Measurements from ENCODE around the gene FBXO31.

- TF ChIP-seq CTCF (IDR thresholded peaks at IDR 0.05), result no peak
- no peak for TF ChIP-seq POLR2A (IDR thresholded peaks at IDR 0.05)
- TF ChIP-seq EP300 (IDR thresholded peaks at IDR 0.05), result no peak
These were observed 68.6 kb downstream of the FBXO31 start for GRCh38 chr16:87314990-87315420.

Data from ovary (tissue), 3 donors.